ENCODE results near the gene ZCCHC24.
"Not testable (repeated sequence)": the region's sequence is repeated elsewhere in the genome, so short reads cannot be mapped to it uniquely, and the experiment has no call there.

The ZCCHC24 gene

DNA sequence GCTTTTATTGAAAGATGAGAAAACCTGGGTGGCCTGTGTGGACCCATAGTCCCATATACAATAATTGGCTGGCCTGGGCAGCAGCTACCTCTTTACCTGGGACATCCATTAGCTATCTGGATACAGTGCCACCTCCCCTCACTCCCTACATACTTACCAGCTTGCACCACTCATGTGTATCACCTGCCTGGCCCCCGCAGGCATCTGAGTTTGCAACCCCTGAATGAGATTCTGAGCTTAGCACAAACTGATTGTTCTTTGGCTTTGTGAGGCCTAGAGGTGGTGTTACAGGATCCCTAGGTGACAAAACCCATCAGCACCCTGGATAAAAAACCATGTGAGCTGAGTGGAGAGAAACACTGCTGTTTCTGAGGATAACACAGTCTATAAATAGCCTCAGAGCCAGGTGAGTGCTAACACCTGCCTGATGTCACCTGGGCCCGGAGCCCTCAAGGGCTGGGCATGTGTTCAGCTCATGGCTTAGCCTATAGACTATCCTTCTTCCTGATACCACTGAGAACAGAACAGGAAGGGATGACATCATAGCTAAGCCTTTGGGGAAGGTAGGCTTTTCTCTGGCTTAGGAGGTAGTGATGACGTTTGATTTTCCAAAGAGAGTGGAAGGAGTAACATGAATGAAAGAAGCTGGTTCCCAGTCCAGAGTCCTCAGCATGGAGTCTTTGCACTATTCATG lies 100.8 kb downstream of the ZCCHC24 start:
- TF ChIP-seq CTCF (IDR thresholded peaks at IDR 0.05) (no peak), ZFX (IDR thresholded peaks at IDR 0.05; ENCODE audit: borderline replicate concordance) (no peak)
- H3K27ac ChIP-seq, result no peak overlapping the region

GRCh38 chr10:79342811-79343561 lies 102.4 kb downstream of the ZCCHC24 start:
- no peak overlapping the region for H3K27ac ChIP-seq
- no peak for TF ChIP-seq ZFX (IDR thresholded peaks at IDR 0.05; ENCODE audit: borderline replicate concordance)
- no peak for TF ChIP-seq CTCF (IDR thresholded peaks at IDR 0.05)

DNA sequence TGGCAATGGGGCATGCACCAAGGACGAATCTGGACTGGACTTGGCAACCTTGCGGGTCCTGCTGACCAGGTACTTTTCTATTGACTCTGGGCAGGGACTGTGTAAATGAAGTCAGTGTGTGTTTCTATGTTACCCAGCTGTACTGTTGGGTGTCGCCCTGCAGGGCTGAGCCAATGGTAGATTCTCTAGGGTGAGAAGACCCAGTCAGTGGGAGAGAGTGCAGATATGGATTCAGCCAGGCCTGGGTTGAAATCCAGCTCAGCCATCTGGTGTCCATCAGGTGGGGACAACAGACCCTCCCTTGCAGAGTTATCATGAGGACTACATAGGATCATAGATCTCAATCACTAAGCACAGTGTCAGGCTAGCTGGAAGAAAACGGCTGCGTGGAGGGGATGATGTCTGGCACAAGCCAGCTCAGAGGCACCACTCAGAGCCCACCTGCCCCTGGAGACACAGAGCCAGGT lies 103.1 kb downstream of the ZCCHC24 start:
- H3K27ac ChIP-seq, result no peak overlapping the region
- TF ChIP-seq ZFX (IDR thresholded peaks at IDR 0.05; ENCODE audit: borderline replicate concordance) (no peak), CTCF (IDR thresholded peaks at IDR 0.05) (no peak)

- no peak overlapping the region for H3K27ac ChIP-seq
- TF ChIP-seq ZFX (IDR thresholded peaks at IDR 0.05; ENCODE audit: borderline replicate concordance) (no peak), CTCF (IDR thresholded peaks at IDR 0.05) (no peak)
Observed at GRCh38 chr10:79340646-79341244, 104.7 kb downstream of the ZCCHC24 start.

GRCh38 chr10:79339266-79339665 lies 106.2 kb downstream of the ZCCHC24 start:
- TF ChIP-seq CTCF (IDR thresholded peaks at IDR 0.05), result no peak
- no peak for TF ChIP-seq ZFX (IDR thresholded peaks at IDR 0.05; ENCODE audit: borderline replicate concordance)
- H3K27ac ChIP-seq, result no peak overlapping the region

GRCh38 chr10:79337783-79338469 lies 107.5 kb downstream of the ZCCHC24 start:
- not testable (repeated sequence) for H3K27ac ChIP-seq

DNA sequence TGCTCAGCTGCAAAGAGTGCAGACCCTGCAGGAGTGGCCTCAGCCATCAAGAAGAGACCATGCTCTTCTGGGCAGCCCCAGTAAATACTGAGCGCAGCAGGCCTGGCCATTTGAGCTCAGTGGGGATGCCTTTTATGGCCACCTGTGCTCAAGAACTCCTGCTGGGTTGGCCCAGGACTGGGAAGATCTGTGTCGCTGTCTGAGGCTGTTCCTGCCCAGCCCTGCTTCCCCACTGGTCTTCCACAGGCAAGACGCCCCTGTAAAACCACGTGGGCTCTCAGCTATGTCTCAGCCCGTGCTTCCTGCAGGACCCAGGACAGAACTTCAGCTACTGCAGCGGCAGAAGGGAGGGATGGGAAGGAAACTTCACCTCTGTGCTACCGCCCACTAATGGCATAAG lies 108.7 kb downstream of the ZCCHC24 start:
- TF ChIP-seq ZFX (IDR thresholded peaks at IDR 0.05; ENCODE audit: borderline replicate concordance), result no peak
- no peak for TF ChIP-seq CTCF (IDR thresholded peaks at IDR 0.05)
- H3K27ac ChIP-seq, result no peak overlapping the region
